SK-N-SH (cell line): ENCODE measurements around the gene SASH1. TPM values are rescaled to one million over a fixed set of nuclear protein-coding genes. Genes with fewer than 3 reads are reported as not detected.

Source experiments
- CTCF ChIA-PET: fragments of 300-600, 350-600 bp; formaldehyde crosslinking; extraction: SDS; loops from one replicate; lab custom pipeline; 2021; lab: Yijun Ruan, JAX
- POLR2A ChIA-PET: fragments of 350-600 bp; sonication (Branson Sonifier 250); formaldehyde crosslinking; extraction: SDS; loops from one replicate; lab custom pipeline; 2020; ENCODE audit warnings: antibody characterized with exemption, inconsistent platforms; lab: Yijun Ruan, JAX
- DNase-seq: peaks from one replicate; pipeline ENCODE4 v3.0.0; 2012
- H2AFZ ChIP-seq: fragments of 200-600 bp; sonication (generic); 2 replicates; pipeline ENCODE4 v1.8.1; 2016; ENCODE audit warnings: antibody characterized with exemption, mild to moderate bottlenecking, low read depth
- H3F3A ChIP-seq: fragments of 200-600 bp; sonication (generic); replicated peaks from 2 replicates; pipeline ENCODE3; 2016; ENCODE audit warnings: antibody characterized with exemption, mild to moderate bottlenecking; ENCODE audit not compliant: insufficient read depth
- H3K27ac ChIP-seq, 2 experiments: fragments of 200-500 bp in 1 of 2; fragments of 200-600 bp in 1 of 2; sonication (Bioruptor generic) in 1 of 2; sonication (generic), shearing (Covaris generic) in 1 of 2; 2 replicates each; pipeline versions ENCODE4 v1.5.1 to v1.6.1; 2014 to 2016; ENCODE audit warnings: low read depth in 2 of 2, inconsistent platforms in 1 of 2, low read length in 1 of 2, mild to moderate bottlenecking in 1 of 2, mixed read lengths in 1 of 2
- H3K27me3 ChIP-seq: fragments of 200-600 bp; sonication (generic), shearing (Covaris generic); 2 replicates; pipeline ENCODE4 v1.6.1; 2016; ENCODE audit warnings: mixed run types; ENCODE audit not compliant: insufficient read depth
- H3K36me3 ChIP-seq, 2 experiments: fragments of 200-500 bp in 1 of 2; fragments of 200-600 bp in 1 of 2; sonication (Bioruptor generic) in 1 of 2; sonication (generic) in 1 of 2; replicated peaks in 1 of 2; 2 replicates each; pipeline versions ENCODE3 to v1.5.1; 2014 to 2016; ENCODE audit warnings: low read length in 1 of 2, mild to moderate bottlenecking in 1 of 2; ENCODE audit not compliant: insufficient read depth in 2 of 2, control insufficient read depth in 1 of 2
- H3K4me1 ChIP-seq, 2 experiments: fragments of 200-500 bp in 1 of 2; fragments of 200-600 bp in 1 of 2; sonication (Bioruptor generic) in 1 of 2; sonication (generic), shearing (Covaris generic) in 1 of 2; 2 replicates each; pipeline versions ENCODE4 v1.5.1 to v1.6.1; 2014 to 2016; ENCODE audit warnings: low read depth in 1 of 2, low read length in 1 of 2, mixed run types in 1 of 2; ENCODE audit not compliant: insufficient read depth in 2 of 2, control insufficient read depth in 1 of 2
- H3K4me2 ChIP-seq: fragments of 200-600 bp; sonication (generic), shearing (Covaris generic); 2 replicates; pipeline ENCODE4 v1.6.1; 2017; ENCODE audit warnings: mixed run types
- H3K4me3 ChIP-seq, 2 experiments: fragments of 200-500 bp in 1 of 2; fragments of 200-600 bp in 1 of 2; sonication (Bioruptor generic) in 1 of 2; sonication (generic), shearing (Covaris generic) in 1 of 2; 2 replicates each; pipeline versions ENCODE4 v1.5.1 to v1.8.1; 2014 to 2016; ENCODE audit warnings: low read depth in 2 of 2, inconsistent platforms in 1 of 2, low read length in 1 of 2, mild to moderate bottlenecking in 1 of 2, mixed read lengths in 1 of 2, moderate library complexity in 1 of 2
- H3K79me2 ChIP-seq: fragments of 200-600 bp; sonication (generic); 2 replicates; pipeline ENCODE4 v1.8.1; 2017; ENCODE audit warnings: mild to moderate bottlenecking; ENCODE audit not compliant: insufficient read depth
- H3K9ac ChIP-seq: fragments of 200-600 bp; sonication (generic); 2 replicates; pipeline ENCODE4 v1.6.1; 2017; ENCODE audit warnings: mixed run types
- H3K9me2 ChIP-seq: fragments of 200-600 bp; sonication (generic); 2 replicates; pipeline ENCODE4 v1.6.1; 2017; ENCODE audit warnings: mixed run types
- H3K9me3 ChIP-seq: fragments of 200-600 bp; sonication (generic); 2 replicates; pipeline ENCODE4 v1.6.1; 2017; ENCODE audit warnings: mixed run types, mild to moderate bottlenecking, moderate library complexity
- H4K20me1 ChIP-seq: fragments of 200-600 bp; sonication (generic); 2 replicates; pipeline ENCODE4 v1.6.1; 2017; ENCODE audit warnings: mild to moderate bottlenecking, mixed run types; ENCODE audit not compliant: insufficient read depth
- EP300 ChIP-seq, 2 experiments: IDR thresholded peaks; 2 replicates each; pipeline versions ENCODE4 v1.4.0 to v1.6.1; 2012; ENCODE audit warnings: borderline replicate concordance in 1 of 2, low read depth in 1 of 2, low read length in 1 of 2
- FOSL2 ChIP-seq: IDR thresholded peaks from 2 replicates; pipeline ENCODE4 v1.4.0; 2012; ENCODE audit warnings: low read depth, mild to moderate bottlenecking, moderate library complexity, borderline replicate concordance
- GABPA ChIP-seq: IDR thresholded peaks from 2 replicates; pipeline ENCODE4 v1.4.0; 2012; ENCODE audit warnings: low read depth, mild to moderate bottlenecking
- JUND ChIP-seq: IDR thresholded peaks from 2 replicates; pipeline ENCODE4 v1.4.0; 2012
- MEF2A ChIP-seq: IDR thresholded peaks from 2 replicates; pipeline ENCODE4 v1.4.0; 2012; ENCODE audit warnings: low read depth, borderline replicate concordance
- MXI1 ChIP-seq: IDR thresholded peaks from 2 replicates; pipeline ENCODE4 v1.6.1; 2012; ENCODE audit warnings: mild to moderate bottlenecking, low read depth, low read length, improper control_type of control experiment
- NFIC ChIP-seq: IDR thresholded peaks from 2 replicates; pipeline ENCODE4 v1.4.0; 2012; ENCODE audit warnings: borderline replicate concordance
- POLR2AphosphoS5 ChIP-seq: IDR thresholded peaks from 2 replicates; pipeline ENCODE4 v1.6.1; 2012; ENCODE audit warnings: low read depth, low read length
- RAD21 ChIP-seq: IDR thresholded peaks from 2 replicates; pipeline ENCODE4 v1.6.1; 2012; ENCODE audit warnings: mild to moderate bottlenecking, low read length
- RCOR1 ChIP-seq: fragments of 150-350 bp; IDR thresholded peaks from 2 replicates; pipeline ENCODE4 v1.6.1; 2017; ENCODE audit warnings: antibody characterized with exemption, low read length
- RFX5 ChIP-seq: IDR thresholded peaks from 2 replicates; pipeline ENCODE4 v1.6.1; 2012; ENCODE audit warnings: mild to moderate bottlenecking, improper control_type of control experiment, low read length
- RXRA ChIP-seq: IDR thresholded peaks from 2 replicates; pipeline ENCODE4 v1.4.0; 2012; ENCODE audit warnings: low read depth, mild to moderate bottlenecking, borderline replicate concordance
- SMC3 ChIP-seq: IDR thresholded peaks from 2 replicates; pipeline ENCODE4 v1.6.1; 2012; ENCODE audit warnings: low read depth, low read length, improper control_type of control experiment
- TCF12 ChIP-seq: IDR thresholded peaks from 2 replicates; pipeline ENCODE4 v1.4.0; 2012
- TEAD4 ChIP-seq: IDR thresholded peaks from 2 replicates; pipeline ENCODE4 v1.4.0; 2012; ENCODE audit warnings: mild to moderate bottlenecking, borderline replicate concordance; ENCODE audit not compliant: insufficient read depth
- YY1 ChIP-seq: IDR thresholded peaks from 2 replicates; pipeline ENCODE4 v1.4.0; 2012; ENCODE audit warnings: low read depth, mild to moderate bottlenecking
- WGBS: methylation state at CpG from one replicate; pipeline ENCODE4 v1.1.6; 2017; ENCODE audit warnings: low lambda C conversion rate; 5-methylcytosine and 5-hydroxymethylcytosine counted together
- polyA plus RNA-seq, 3 experiments: library from polyadenylated mRNA; depleted of rRNA; stranded (reverse); fragments of >200 nt; gene quantifications; 2 replicates each; pipeline ENCODE4 v1.2.3, GENCODE V29; 2012
- TF ChIP-seq, protein P1 (sequence below): fragments of 200-600 bp; sonication (generic); IDR thresholded peaks from 2 replicates; pipeline ENCODE4 v1.6.1; 2017; ENCODE audit warnings: antibody characterized with exemption, mild to moderate bottlenecking, moderate library complexity
- TF ChIP-seq, protein P2 (sequence below): fragments of 150-350 bp; IDR thresholded peaks from 2 replicates; pipeline ENCODE4 v1.6.1; 2017; ENCODE audit warnings: antibody characterized with exemption, low read length, low read depth, borderline replicate concordance

Gene SASH1
- polyA plus RNA-seq, 1 of the 3 experiments (the other 2 are of a cell fraction): 19.8 TPM

DNA sequence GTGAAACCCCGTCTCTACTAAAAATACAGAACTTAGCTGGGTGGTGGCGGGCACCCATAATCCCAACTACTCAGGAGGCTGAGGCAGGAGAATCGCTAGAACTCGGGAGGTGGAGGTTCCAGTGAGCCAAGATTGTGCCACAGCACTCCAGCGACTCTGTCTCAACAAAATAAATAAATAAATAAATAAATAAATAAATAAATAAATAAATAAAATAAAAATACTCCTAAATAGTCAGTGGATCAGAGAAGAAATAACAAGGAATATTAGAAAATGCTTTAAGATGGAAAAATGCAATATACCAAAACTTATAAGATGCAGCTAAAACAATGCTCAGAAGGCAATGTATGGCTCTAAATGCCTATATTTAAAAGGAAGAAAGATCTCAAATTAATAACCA lies 39.0 kb upstream of the SASH1 start:
- H3K4me2 ChIP-seq: no peak overlapping the region
- no peak for TF ChIP-seq YY1
- no peak for TF ChIP-seq RAD21
- TF ChIP-seq, all 33 proteins: peak for 0
- Histone ChIP-seq H2AFZ (no peak overlapping the region), H3K27ac (peak overlapping the region in 1 of 2 experiments; percentile 88; a peak in 2 of 4 replicates), H3K4me1 (0 out of 4 replicates have a peak, but pooled peaks cover 0 to 6% of the 10 kb centered on the region in 2 experiments), H3F3A (peaks cover 30% of the 10 kb centered on the region), H3K4me3 (no peak overlapping the region), H3K36me3 (peaks cover 0 to 19% of the 10 kb centered on the region in 2 experiments), H4K20me1 (no peaks in the 10 kb centered on the region), H3K9ac (no peak overlapping the region), H3K27me3 (no peaks in the 10 kb centered on the region), H3K9me3 (no peaks in the 10 kb centered on the region), H3K9me2 (no peaks in the 10 kb centered on the region), H3K79me2 (peaks cover 76% of the 10 kb centered on the region)
- 85% methylated on average over 5 of the region's 5 CpGs for WGBS
- ChIA-PET POLR2A (no interaction called here), CTCF (no interaction called here)
- DNase-seq: no peak

DNA sequence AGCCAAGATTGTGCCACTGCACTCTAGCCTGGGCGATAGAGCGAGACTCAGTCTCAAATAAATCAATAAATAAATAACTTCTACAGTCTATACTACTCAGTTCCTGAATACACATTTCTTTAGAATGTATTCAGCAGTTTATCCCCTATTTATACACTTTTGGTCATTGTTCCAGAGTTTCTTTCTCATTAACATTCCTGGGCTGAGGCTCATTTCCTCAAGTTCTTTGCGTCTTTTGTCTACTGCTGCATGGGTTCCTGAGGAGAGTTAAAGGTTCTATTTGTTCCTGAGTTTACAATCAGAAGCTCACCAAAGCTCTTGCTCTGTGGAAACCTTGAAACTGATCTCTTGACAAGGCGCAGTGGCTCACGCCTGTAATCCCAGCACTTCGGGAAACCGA lies 37.7 kb upstream of the SASH1 start:
- 0 out of 4 replicates have a peak, but pooled peaks cover 0 to 6% of the 10 kb centered on the region in 2 experiments for H3K4me1 ChIP-seq
- TF ChIP-seq JUND (no peak), MEF2A (peak; percentile 45; the same call in 1 of the 2 replicates), TEAD4 (peak; percentile 46; the same call in 1 of the 2 replicates), EP300 (IDR thresholded peaks at IDR 0.05; ENCODE audit: borderline replicate concordance in 1 of 2, low read depth in 1 of 2, low read length in 1 of 2) (0 out of 4 replicates have a peak, but pooled peaks of 1 of the 2 experiments have one; percentile 20), TCF12 (peak; percentile 24), FOSL2 (peak; percentile 32; the same call in 1 of the 2 replicates), SMC3 (no peak)
- TF ChIP-seq, protein P1, sequence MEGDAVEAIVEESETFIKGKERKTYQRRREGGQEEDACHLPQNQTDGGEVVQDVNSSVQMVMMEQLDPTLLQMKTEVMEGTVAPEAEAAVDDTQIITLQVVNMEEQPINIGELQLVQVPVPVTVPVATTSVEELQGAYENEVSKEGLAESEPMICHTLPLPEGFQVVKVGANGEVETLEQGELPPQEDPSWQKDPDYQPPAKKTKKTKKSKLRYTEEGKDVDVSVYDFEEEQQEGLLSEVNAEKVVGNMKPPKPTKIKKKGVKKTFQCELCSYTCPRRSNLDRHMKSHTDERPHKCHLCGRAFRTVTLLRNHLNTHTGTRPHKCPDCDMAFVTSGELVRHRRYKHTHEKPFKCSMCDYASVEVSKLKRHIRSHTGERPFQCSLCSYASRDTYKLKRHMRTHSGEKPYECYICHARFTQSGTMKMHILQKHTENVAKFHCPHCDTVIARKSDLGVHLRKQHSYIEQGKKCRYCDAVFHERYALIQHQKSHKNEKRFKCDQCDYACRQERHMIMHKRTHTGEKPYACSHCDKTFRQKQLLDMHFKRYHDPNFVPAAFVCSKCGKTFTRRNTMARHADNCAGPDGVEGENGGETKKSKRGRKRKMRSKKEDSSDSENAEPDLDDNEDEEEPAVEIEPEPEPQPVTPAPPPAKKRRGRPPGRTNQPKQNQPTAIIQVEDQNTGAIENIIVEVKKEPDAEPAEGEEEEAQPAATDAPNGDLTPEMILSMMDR: no peak
- TF ChIP-seq, all 33 proteins: peak for 5
- no peak overlapping the region; the same call in 1 of the 2 replicates for H3K9ac ChIP-seq
- H3K4me2 ChIP-seq: no peak overlapping the region
- no peaks in the 10 kb centered on the region for H3K27me3 ChIP-seq
- peaks cover 30% of the 10 kb centered on the region for H3F3A ChIP-seq
- H4K20me1 ChIP-seq: no peaks in the 10 kb centered on the region
- ChIA-PET POLR2A (no interaction called here), CTCF (no interaction called here)
- peaks cover 77% of the 10 kb centered on the region for H3K79me2 ChIP-seq
- no peaks in the 10 kb centered on the region for H3K9me3 ChIP-seq
- peak overlapping the region in 1 of 2 experiments; percentile 88; a peak in 2 of 4 replicates for H3K27ac ChIP-seq
- peaks cover 0 to 15% of the 10 kb centered on the region in 2 experiments for H3K36me3 ChIP-seq
- no peaks in the 10 kb centered on the region for H3K9me2 ChIP-seq
- 58% methylated on average over 7 of the region's 7 CpGs for WGBS
- DNase-seq: no peak
- H3K4me3 ChIP-seq: no peak overlapping the region
- no peak overlapping the region for H2AFZ ChIP-seq

DNA sequence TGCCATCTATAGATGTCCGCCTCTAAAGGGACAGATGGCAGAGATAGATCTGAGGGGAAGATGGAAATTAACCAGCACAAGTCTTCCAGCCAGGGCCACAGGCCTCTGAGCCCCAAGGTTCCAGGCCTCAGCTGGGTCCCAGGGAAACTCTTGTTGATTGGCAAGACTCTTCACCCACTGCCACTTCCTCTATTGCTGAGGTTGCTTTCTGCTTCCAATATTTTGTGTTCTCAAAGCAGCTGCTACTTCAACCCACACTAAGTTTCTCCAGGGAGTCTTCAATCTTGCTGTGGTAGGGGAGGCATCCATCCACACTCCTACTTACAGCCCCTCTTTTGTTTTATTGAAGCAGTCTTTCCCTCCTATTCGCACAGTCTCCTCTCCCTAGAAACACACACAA lies 36.4 kb upstream of the SASH1 start:
- H3K4me3 ChIP-seq: no peak overlapping the region
- H3F3A ChIP-seq: peaks cover 38% of the 10 kb centered on the region
- H3K9me2 ChIP-seq: no peaks in the 10 kb centered on the region
- ChIA-PET CTCF (no interaction called here), POLR2A (no interaction called here)
- 0 out of 4 replicates have a peak, but pooled peaks cover 0 to 6% of the 10 kb centered on the region in 2 experiments for H3K4me1 ChIP-seq
- no peak for DNase-seq
- H2AFZ ChIP-seq: no peak overlapping the region
- peaks cover 0 to 11% of the 10 kb centered on the region in 2 experiments for H3K36me3 ChIP-seq
- peak overlapping the region in 1 of 2 experiments; percentile 88; a peak in 2 of 4 replicates for H3K27ac ChIP-seq
- peak overlapping the region; percentile 19 for H3K4me2 ChIP-seq
- no peak overlapping the region for H3K9ac ChIP-seq
- no peaks in the 10 kb centered on the region for H4K20me1 ChIP-seq
- no peaks in the 10 kb centered on the region for H3K27me3 ChIP-seq
- H3K79me2 ChIP-seq: peaks cover 77% of the 10 kb centered on the region
- 88% methylated on average over 2 of the region's 2 CpGs for WGBS
- no peaks in the 10 kb centered on the region for H3K9me3 ChIP-seq
- TF ChIP-seq RCOR1: no peak
- no peak for TF ChIP-seq RFX5
- no peak for TF ChIP-seq SMC3
- TF ChIP-seq MEF2A: no peak
- TF ChIP-seq RXRA: no peak
- TF ChIP-seq GABPA: no peak
- no peak for TF ChIP-seq YY1
- TF ChIP-seq TEAD4: no peak
- no peak for TF ChIP-seq FOSL2
- TF ChIP-seq POLR2AphosphoS5: no peak
- TF ChIP-seq MXI1: no peak
- TF ChIP-seq NFIC: no peak
- TF ChIP-seq, protein P2, sequence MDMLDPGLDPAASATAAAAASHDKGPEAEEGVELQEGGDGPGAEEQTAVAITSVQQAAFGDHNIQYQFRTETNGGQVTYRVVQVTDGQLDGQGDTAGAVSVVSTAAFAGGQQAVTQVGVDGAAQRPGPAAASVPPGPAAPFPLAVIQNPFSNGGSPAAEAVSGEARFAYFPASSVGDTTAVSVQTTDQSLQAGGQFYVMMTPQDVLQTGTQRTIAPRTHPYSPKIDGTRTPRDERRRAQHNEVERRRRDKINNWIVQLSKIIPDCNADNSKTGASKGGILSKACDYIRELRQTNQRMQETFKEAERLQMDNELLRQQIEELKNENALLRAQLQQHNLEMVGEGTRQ: no peak
